ENCODE data around the gene LRRC25. TPM values are rescaled to one million over a fixed set of nuclear protein-coding genes. Genes with fewer than 3 reads are reported as not detected.
"Not testable (repeated sequence)": the region's sequence is repeated elsewhere in the genome, so short reads cannot be mapped to it uniquely, and the experiment has no call there.

Gene LRRC25
- total RNA-seq, 1 experiment from 2014 or later: not detected

GRCh38 chr19:18384775-18385174 lies 12.6 kb downstream of the LRRC25 start:
- H3K4me3 ChIP-seq: no peak overlapping the region
- H3K79me2 ChIP-seq (ENCODE audit: low read depth): peaks cover 31% of the 10 kb centered on the region
- H4K20me1 ChIP-seq (ENCODE audit: insufficient read depth): peaks cover 29% of the 10 kb centered on the region
- peaks cover 23% of the 10 kb centered on the region for H3K4me1 ChIP-seq (replicated peaks; ENCODE audit: insufficient read depth)
- CTCF ChIA-PET: interaction anchor here (0.6 kb wide), 1 partner anchor 36 kb away, joined by 4 read pairs; no protein-coding TSS in a partner anchor
- peak overlapping the region; percentile 86; the same call in 1 of the 2 replicates for H3K4me2 ChIP-seq
- POLR2A ChIA-PET (ENCODE audit: unreplicated experiment): no interaction called here
- no peak overlapping the region for H2AFZ ChIP-seq
- peaks cover 25% of the 10 kb centered on the region for H3K36me3 ChIP-seq (ENCODE audit: low read depth)
- peak in 1 of 2 experiments; percentile 33 for DNase-seq
- intact Hi-C loops (cut with micrococcal nuclease; ENCODE audit: unreplicated experiment): no loop called here
- BruUV-seq (replicated peaks): no TSS peak
- H3K27ac ChIP-seq: no peak overlapping the region
- no peaks in the 10 kb centered on the region for H3K9me3 ChIP-seq (ENCODE audit: insufficient read depth, low read depth)
- peaks cover 50% of the 10 kb centered on the region for H3F3A ChIP-seq (ENCODE audit: insufficient read depth, low read depth)
- H3K9me2 ChIP-seq (ENCODE audit: insufficient read depth): no peaks in the 10 kb centered on the region
- no peak for TF ChIP-seq CTCF (conservative IDR thresholded peaks at IDR 0.05)
- TF ChIP-seq EZH2 (IDR thresholded peaks at IDR 0.05; ENCODE audit: low read depth): no peak
- H3K27me3 ChIP-seq (ENCODE audit: insufficient read depth, low read depth): no peaks in the 10 kb centered on the region

GRCh38 chr19:18383622-18384021 lies 13.8 kb downstream of the LRRC25 start:
- H3K4me1 ChIP-seq (replicated peaks; ENCODE audit: insufficient read depth): peaks cover 34% of the 10 kb centered on the region

GRCh38 chr19:18380843-18381242 lies 16.6 kb downstream of the LRRC25 start:
- ChIA-PET CTCF (interaction anchor here (0.9 kb wide), 1 partner anchor 101 kb away, joined by 4 read pairs; no protein-coding TSS in a partner anchor), POLR2A (ENCODE audit: unreplicated experiment) (interaction anchor here (0.6 to 0.7 kb wide), 2 partner anchors 37 to 99 kb away, joined by 3 to 4 read pairs; no protein-coding TSS in a partner anchor)
- peak overlapping the region; percentile 31 for H3K4me2 ChIP-seq
- H2AFZ ChIP-seq: no peak overlapping the region
- no peak overlapping the region for H3K4me3 ChIP-seq
- no peaks in the 10 kb centered on the region for H3K9me3 ChIP-seq (ENCODE audit: insufficient read depth, low read depth)
- no TSS peak for BruUV-seq (replicated peaks)
- no peaks in the 10 kb centered on the region for H3K79me2 ChIP-seq (ENCODE audit: low read depth)
- H3K27ac ChIP-seq: peak overlapping the region; percentile 98
- peaks cover 57% of the 10 kb centered on the region for H3F3A ChIP-seq (ENCODE audit: insufficient read depth, low read depth)
- TF ChIP-seq CTCF (conservative IDR thresholded peaks at IDR 0.05) (no peak), EZH2 (IDR thresholded peaks at IDR 0.05; ENCODE audit: low read depth) (no peak)
- intact Hi-C loops (cut with micrococcal nuclease; ENCODE audit: unreplicated experiment): loop anchor here (2.0 kb wide), 1 partner anchor 16 kb away; no protein-coding TSS in a partner anchor
- no peak for DNase-seq
- H3K4me1 ChIP-seq (replicated peaks; ENCODE audit: insufficient read depth): peaks cover 61% of the 10 kb centered on the region
- no peaks in the 10 kb centered on the region for H3K27me3 ChIP-seq (ENCODE audit: insufficient read depth, low read depth)
- H4K20me1 ChIP-seq (ENCODE audit: insufficient read depth): no peaks in the 10 kb centered on the region
- H3K36me3 ChIP-seq (ENCODE audit: low read depth): no peaks in the 10 kb centered on the region
- no peaks in the 10 kb centered on the region for H3K9me2 ChIP-seq (ENCODE audit: insufficient read depth)

More at GRCh38 chr19:18383622-18384021, 13.8 kb downstream of the LRRC25 start:
- H3K4me2 ChIP-seq; H3K9me2 ChIP-seq (ENCODE audit: insufficient read depth); H2AFZ ChIP-seq; intact Hi-C loops (cut with micrococcal nuclease; ENCODE audit: unreplicated experiment); H3K27ac ChIP-seq; BruUV-seq (replicated peaks); H3K9me3 ChIP-seq (ENCODE audit: insufficient read depth, low read depth); POLR2A ChIA-PET (ENCODE audit: unreplicated experiment); H3K27me3 ChIP-seq (ENCODE audit: insufficient read depth, low read depth); H3K4me3 ChIP-seq: not testable (repeated sequence)
- peak in 1 of 2 experiments; percentile 35 for DNase-seq
- peaks cover 17% of the 10 kb centered on the region for H4K20me1 ChIP-seq (ENCODE audit: insufficient read depth)
- H3K79me2 ChIP-seq (ENCODE audit: low read depth): peaks cover 26% of the 10 kb centered on the region
- H3F3A ChIP-seq (ENCODE audit: insufficient read depth, low read depth): peaks cover 50% of the 10 kb centered on the region
- peaks cover 14% of the 10 kb centered on the region for H3K36me3 ChIP-seq (ENCODE audit: low read depth)
- CTCF ChIA-PET: interaction anchor here (0.7 kb wide), 1 partner anchor 321 kb away, joined by 3 read pairs; no protein-coding TSS in a partner anchor
